Measurements from ENCODE around the gene THAP8. TPM values are rescaled to one million over a fixed set of nuclear protein-coding genes. Genes with fewer than 3 reads are reported as not detected.

THAP8 gene
- total and polyA plus RNA-seq, 2 donors (not counting 3 experiments of a cell fraction or from before 2014, with no cell fraction given): 2.9 to 6.6 TPM

- H3K9me3 ChIP-seq (replicated peaks; ENCODE audit: control insufficient read depth, insufficient read depth, low read length): no peaks in the 10 kb centered on the region
- intact Hi-C loops (cut with micrococcal nuclease): no loop called here
- CTCF ChIA-PET: interaction anchor here (0.6 to 1.0 kb wide), 2 partner anchors 10 to 361 kb away, joined by 3 read pairs; no protein-coding TSS in a partner anchor
- DNase-seq (ENCODE audit: low read depth, low spot score) (no peak), FAIRE-seq (no peak)
- H3K9me1 ChIP-seq (replicated peaks; ENCODE audit: control insufficient read depth, extremely low read depth, insufficient read depth, low read length): no peaks in the 10 kb centered on the region
- H3K79me2 ChIP-seq (ENCODE audit: control insufficient read depth, insufficient read depth, low read length): peaks cover 2% of the 10 kb centered on the region
- H3K4me1 ChIP-seq (ENCODE audit: control insufficient read depth, extremely low read depth, insufficient read depth, low read length): peaks cover 10% of the 10 kb centered on the region
- no peaks in the 10 kb centered on the region for H4K20me1 ChIP-seq (replicated peaks; ENCODE audit: control insufficient read depth, extremely low read depth, insufficient read depth, low read length)
- POLR2A ChIA-PET: no interaction called here
- no peak for TF ChIP-seq JUN (IDR thresholded peaks at IDR 0.05; ENCODE audit: borderline replicate concordance, insufficient read depth, insufficient read length, low read depth)
- no peak overlapping the region for H3K9ac ChIP-seq (replicated peaks; ENCODE audit: extremely low read depth, insufficient read depth, low read length)
- no peak overlapping the region for H3K27ac ChIP-seq (ENCODE audit: insufficient read depth, low read depth, low read length)
- dilution Hi-C loops (cut with MboI; ENCODE audit: extremely low pct_ligation_motif_present, low sequenced_read_pairs): no loop called here
- BruUV-seq (replicated peaks): no TSS peak
- H3K36me3 ChIP-seq (ENCODE audit: control insufficient read depth in 2 of 2, extremely low read depth in 1 of 2, insufficient read depth in 2 of 2, low read length in 2 of 2): no peaks in the 10 kb centered on the region
- H2AFZ ChIP-seq (ENCODE audit: low read depth, low read length): no peak overlapping the region
- no peak overlapping the region for H3K4me3 ChIP-seq (replicated peaks in 1 of 3; ENCODE audit: insufficient read depth in 1 of 3, low read depth in 1 of 3, low read length in 3 of 3)
- no peak overlapping the region for H3K4me2 ChIP-seq (ENCODE audit: insufficient read depth, low read length)
- peaks cover 0 to 4% of the 10 kb centered on the region in 2 experiments for H3K27me3 ChIP-seq (ENCODE audit: control insufficient read depth in 2 of 2, insufficient read depth in 2 of 2, low read length in 2 of 2)
Observed at GRCh38 chr19:35991731-35992450, 62.2 kb downstream of the THAP8 start.

GRCh38 chr19:35990771-35991730 is 63.0 kb downstream of the THAP8 start:
- Histone ChIP-seq H3K36me3 (ENCODE audit: control insufficient read depth in 2 of 2, extremely low read depth in 1 of 2, insufficient read depth in 2 of 2, low read length in 2 of 2) (no peaks in the 10 kb centered on the region), H3K9me3 (replicated peaks; ENCODE audit: control insufficient read depth, insufficient read depth, low read length) (no peaks in the 10 kb centered on the region), H3K79me2 (ENCODE audit: control insufficient read depth, insufficient read depth, low read length) (peaks cover 2% of the 10 kb centered on the region), H3K4me2 (ENCODE audit: insufficient read depth, low read length) (no peak overlapping the region), H3K9me1 (replicated peaks; ENCODE audit: control insufficient read depth, extremely low read depth, insufficient read depth, low read length) (no peaks in the 10 kb centered on the region), H3K27me3 (ENCODE audit: control insufficient read depth in 2 of 2, insufficient read depth in 2 of 2, low read length in 2 of 2) (peaks cover 4 to 11% of the 10 kb centered on the region in 2 experiments), H3K4me3 (replicated peaks in 1 of 3; ENCODE audit: insufficient read depth in 1 of 3, low read depth in 1 of 3, low read length in 3 of 3) (no peak overlapping the region), H2AFZ (ENCODE audit: low read depth, low read length) (no peak overlapping the region), H4K20me1 (replicated peaks; ENCODE audit: control insufficient read depth, extremely low read depth, insufficient read depth, low read length) (no peaks in the 10 kb centered on the region), H3K9ac (replicated peaks; ENCODE audit: extremely low read depth, insufficient read depth, low read length) (no peak overlapping the region), H3K27ac (ENCODE audit: insufficient read depth, low read depth, low read length) (no peak overlapping the region), H3K4me1 (ENCODE audit: control insufficient read depth, extremely low read depth, insufficient read depth, low read length) (peaks cover 10% of the 10 kb centered on the region)
- POLR2A ChIA-PET: no interaction called here
- CTCF ChIA-PET: interaction anchor here (0.6 to 1.0 kb wide), 2 partner anchors 11 to 360 kb away, joined by 3 read pairs; no protein-coding TSS in a partner anchor
- no peak for DNase-seq (ENCODE audit: low read depth, low spot score)
- no peak for TF ChIP-seq FOS (IDR thresholded peaks at IDR 0.05; ENCODE audit: borderline replicate concordance, insufficient read depth, low read length)
- no peak for TF ChIP-seq GATA2 (IDR thresholded peaks at IDR 0.05; ENCODE audit: insufficient read depth, insufficient read length, low read depth, low read length)
- no peak for TF ChIP-seq CTCF (IDR thresholded peaks at IDR 0.05; ENCODE audit: extremely low read depth in 1 of 2, insufficient read depth in 1 of 2, low read depth in 1 of 2, low read length in 2 of 2)
- TF ChIP-seq MYC (IDR thresholded peaks at IDR 0.05; ENCODE audit: low read depth, low read length): no peak
- no peak for TF ChIP-seq EZH2 (IDR thresholded peaks at IDR 0.05; ENCODE audit: borderline replicate concordance, low read depth, low read length, severe bottlenecking)
- TF ChIP-seq POLR2AphosphoS5 (IDR thresholded peaks at IDR 0.05; ENCODE audit: insufficient read depth, low read depth, low read length): no peak
- no peak for TF ChIP-seq POLR2A (IDR thresholded peaks at IDR 0.05; ENCODE audit: low read depth, low read length)
- TF ChIP-seq JUN (IDR thresholded peaks at IDR 0.05; ENCODE audit: borderline replicate concordance, insufficient read depth, insufficient read length, low read depth): no peak
- TF ChIP-seq MAX (IDR thresholded peaks at IDR 0.05; ENCODE audit: insufficient read depth, insufficient read length): no peak
- no peak for FAIRE-seq
- intact Hi-C loops (cut with micrococcal nuclease): no loop called here
- BruUV-seq (replicated peaks): no TSS peak
- dilution Hi-C loops (cut with MboI; ENCODE audit: extremely low pct_ligation_motif_present, low sequenced_read_pairs): no loop called here
